Bronchial epithelial cell (primary cell): ENCODE data around the gene EHD3. TPM values are rescaled to one million over a fixed set of nuclear protein-coding genes. Genes with fewer than 3 reads are reported as not detected.

Source experiments
- DNase-seq: peaks from one replicate; pipeline ENCODE4 v3.0.0-alpha.2; 2010; ENCODE audit warnings: low read depth
- FAIRE-seq: peaks from 2 replicates; lab custom pipeline; 2011; peaks lifted over from hg19 to GRCh38; lab: Jason Lieb, UNC
- H3K27me3 ChIP-seq: 2 replicates; pipeline ENCODE4 v1.5.1; 2011; ENCODE audit warnings: low read length; ENCODE audit not compliant: control insufficient read depth, insufficient read depth
- H3K36me3 ChIP-seq: 2 replicates; pipeline ENCODE4 v1.5.1; 2011; ENCODE audit warnings: low read length; ENCODE audit not compliant: control insufficient read depth, insufficient read depth
- H3K4me3 ChIP-seq: 2 replicates; pipeline ENCODE4 v1.5.1; 2011; ENCODE audit warnings: mild to moderate bottlenecking, low read depth, low read length, control low read depth
- total RNA-seq: library from RNA; depleted of rRNA; stranded (reverse); fragments of >200 nt; gene quantifications from 2 replicates; pipeline ENCODE4 v1.2.1, GENCODE V29; 2014
- TF ChIP-seq, protein P1 (sequence below): IDR thresholded peaks from 2 replicates; pipeline ENCODE4 v1.5.1; 2011; ENCODE audit warnings: mild to moderate bottlenecking, moderate library complexity, low read length, control low read depth, inconsistent platforms; ENCODE audit not compliant: insufficient read depth, severe bottlenecking

EHD3 gene
- total RNA-seq, 1 donor from 2014 or later, result 1.6 TPM

DNA sequence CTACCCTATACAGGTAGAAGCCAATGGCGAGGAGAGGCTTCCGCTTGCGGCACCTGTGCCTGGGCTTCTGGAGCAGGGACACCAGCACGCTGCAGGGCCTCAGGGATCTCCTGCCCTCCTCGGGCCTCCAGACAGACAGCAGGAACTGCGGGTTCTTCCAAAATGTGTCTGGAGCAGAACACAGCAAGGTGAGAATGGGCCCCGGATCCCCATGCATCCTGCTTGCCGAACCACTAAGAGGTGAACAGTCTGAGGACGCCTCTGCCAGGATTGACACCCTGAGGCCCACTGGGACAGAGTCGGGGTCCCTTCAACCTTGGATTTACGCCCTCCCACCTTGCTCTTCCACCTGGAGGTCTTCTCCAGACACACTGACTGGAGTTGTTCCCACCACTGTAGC, 42.0 kb upstream of the EHD3 start:
- FAIRE-seq (peak; percentile 40), DNase-seq (no peak)
- TF ChIP-seq, protein P1, sequence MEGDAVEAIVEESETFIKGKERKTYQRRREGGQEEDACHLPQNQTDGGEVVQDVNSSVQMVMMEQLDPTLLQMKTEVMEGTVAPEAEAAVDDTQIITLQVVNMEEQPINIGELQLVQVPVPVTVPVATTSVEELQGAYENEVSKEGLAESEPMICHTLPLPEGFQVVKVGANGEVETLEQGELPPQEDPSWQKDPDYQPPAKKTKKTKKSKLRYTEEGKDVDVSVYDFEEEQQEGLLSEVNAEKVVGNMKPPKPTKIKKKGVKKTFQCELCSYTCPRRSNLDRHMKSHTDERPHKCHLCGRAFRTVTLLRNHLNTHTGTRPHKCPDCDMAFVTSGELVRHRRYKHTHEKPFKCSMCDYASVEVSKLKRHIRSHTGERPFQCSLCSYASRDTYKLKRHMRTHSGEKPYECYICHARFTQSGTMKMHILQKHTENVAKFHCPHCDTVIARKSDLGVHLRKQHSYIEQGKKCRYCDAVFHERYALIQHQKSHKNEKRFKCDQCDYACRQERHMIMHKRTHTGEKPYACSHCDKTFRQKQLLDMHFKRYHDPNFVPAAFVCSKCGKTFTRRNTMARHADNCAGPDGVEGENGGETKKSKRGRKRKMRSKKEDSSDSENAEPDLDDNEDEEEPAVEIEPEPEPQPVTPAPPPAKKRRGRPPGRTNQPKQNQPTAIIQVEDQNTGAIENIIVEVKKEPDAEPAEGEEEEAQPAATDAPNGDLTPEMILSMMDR, result no peak
- H3K36me3 ChIP-seq, result no peaks in the 10 kb centered on the region
- H3K27me3 ChIP-seq, result peaks cover 2% of the 10 kb centered on the region
- H3K4me3 ChIP-seq, result no peak overlapping the region

DNA sequence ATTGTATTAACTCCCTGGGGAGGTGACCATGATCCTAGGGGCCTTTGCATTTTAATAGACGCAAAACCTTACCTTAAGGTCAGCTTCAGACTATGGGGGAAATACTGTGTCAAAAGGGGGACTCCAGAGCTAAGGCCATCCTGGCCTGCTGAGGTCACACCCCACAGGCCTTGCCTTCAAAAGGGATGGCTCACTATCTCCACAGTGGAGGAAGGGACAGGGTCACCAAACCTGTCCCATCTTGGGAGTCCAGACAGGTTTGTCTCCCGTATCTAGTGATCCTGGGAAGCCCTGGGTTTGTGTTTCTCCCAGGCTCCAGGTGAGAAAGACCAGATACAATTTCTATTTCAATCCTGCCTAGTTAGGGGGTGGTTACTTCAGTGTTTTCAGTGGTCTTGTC, 41.6 kb upstream of the EHD3 start:
- Histone ChIP-seq H3K36me3 (no peaks in the 10 kb centered on the region), H3K4me3 (no peak overlapping the region), H3K27me3 (no peaks in the 10 kb centered on the region)
- TF ChIP-seq, protein P1, result no peak
- no peak for FAIRE-seq
- DNase-seq, result no peak

DNA sequence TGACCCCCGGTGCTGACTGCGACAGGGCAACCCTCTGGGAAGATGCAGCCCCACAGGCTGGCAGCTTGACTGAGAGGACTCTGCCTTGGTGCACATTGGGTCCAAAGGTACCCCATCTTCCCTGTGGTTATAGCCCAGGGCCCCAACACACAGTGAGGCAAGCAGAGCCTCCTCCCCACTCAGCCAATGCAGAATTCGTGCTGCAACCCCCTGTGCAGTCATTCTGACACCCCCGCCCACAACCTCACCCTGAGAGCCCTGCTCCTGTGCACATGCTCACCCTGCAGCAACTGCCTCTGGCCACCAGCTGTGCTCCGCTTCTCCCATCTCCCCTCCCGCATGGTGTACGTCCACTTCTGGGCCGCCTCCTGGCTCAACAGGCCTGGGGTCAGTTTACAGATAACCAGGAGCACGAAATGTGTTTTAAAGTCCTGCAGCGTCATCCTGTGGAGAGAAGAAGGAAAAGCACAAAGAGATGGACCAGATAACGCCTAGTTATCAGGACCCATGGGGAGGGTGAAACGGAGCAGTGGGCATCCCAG, 41.0 kb upstream of the EHD3 start:
- Histone ChIP-seq H3K36me3 (no peaks in the 10 kb centered on the region), H3K4me3 (no peak overlapping the region), H3K27me3 (no peaks in the 10 kb centered on the region)
- DNase-seq (no peak), FAIRE-seq (no peak)
- TF ChIP-seq, protein P1, result no peak

DNA sequence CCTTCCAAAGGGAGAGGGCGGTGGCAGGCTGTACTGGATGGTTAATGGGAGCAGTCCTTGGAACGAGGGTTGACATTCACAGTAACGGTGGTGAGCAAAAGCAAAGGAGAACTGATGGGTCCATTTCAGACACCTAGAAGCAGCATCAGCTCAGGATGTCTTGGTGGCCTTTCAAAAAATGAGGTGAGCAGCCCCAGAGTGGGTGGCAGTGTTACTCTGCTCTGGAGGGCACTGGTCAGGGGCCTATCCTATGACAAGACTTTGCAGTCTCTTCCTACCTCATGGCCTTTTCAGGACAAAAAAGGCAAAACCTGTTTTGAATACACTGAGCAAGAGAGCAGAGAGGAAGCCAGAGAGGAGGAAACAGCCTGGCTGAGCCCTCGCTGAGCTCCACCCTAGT, 40.1 kb upstream of the EHD3 start:
- Histone ChIP-seq H3K4me3 (no peak overlapping the region), H3K36me3 (no peaks in the 10 kb centered on the region), H3K27me3 (no peaks in the 10 kb centered on the region)
- DNase-seq (no peak), FAIRE-seq (peak; percentile 58)
- TF ChIP-seq, protein P1, result no peak

DNA sequence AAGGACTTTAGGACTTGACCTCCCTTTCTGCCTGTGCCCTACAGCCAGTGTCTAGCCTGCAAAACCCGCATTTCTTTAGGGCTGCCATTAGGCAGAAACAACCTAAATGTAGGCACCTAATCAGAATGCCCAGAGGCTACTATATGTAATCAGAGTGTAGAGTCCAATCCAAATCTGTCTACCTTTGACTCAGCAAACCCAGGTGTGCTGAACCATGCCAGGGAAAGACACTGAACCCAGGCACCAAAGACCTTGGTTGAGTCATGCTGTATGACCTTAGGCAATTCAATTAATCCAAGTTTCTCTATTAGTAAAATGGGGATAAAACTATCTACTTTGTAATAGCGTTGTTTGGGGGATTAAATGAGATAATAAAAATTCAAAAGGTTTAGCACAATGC, 37.3 kb upstream of the EHD3 start:
- FAIRE-seq, result no peak
- Histone ChIP-seq H3K27me3 (no peaks in the 10 kb centered on the region), H3K4me3 (no peak overlapping the region), H3K36me3 (no peaks in the 10 kb centered on the region)
- peak; percentile 70 for DNase-seq
- TF ChIP-seq, protein P1, result no peak

DNA sequence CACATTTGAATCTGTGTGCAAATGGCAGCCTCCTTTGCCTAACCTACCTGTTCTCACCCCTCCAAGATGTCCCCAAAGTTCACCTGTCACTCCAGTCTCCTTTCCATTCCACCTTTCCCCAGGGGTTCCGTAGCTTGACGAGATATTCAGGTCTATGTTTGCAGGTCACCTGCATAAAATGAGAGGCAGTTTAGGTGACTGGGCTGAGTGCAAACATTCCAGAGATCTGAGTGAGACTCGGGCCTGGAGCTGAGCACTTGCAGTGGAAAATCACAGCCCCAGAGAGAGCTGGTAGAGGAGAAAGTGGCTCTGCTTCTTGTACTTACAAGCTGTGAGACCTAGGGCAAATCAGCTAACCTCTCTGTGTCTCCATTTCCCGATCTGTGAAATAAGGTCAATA, 36.8 kb upstream of the EHD3 start:
- DNase-seq (peak; percentile 22), FAIRE-seq (no peak)
- no peaks in the 10 kb centered on the region for H3K27me3 ChIP-seq
- no peaks in the 10 kb centered on the region for H3K36me3 ChIP-seq
- no peak overlapping the region for H3K4me3 ChIP-seq
- TF ChIP-seq, protein P1, result no peak
